ENCODE measurements around the gene PUSL1.

PUSL1 gene

DNA sequence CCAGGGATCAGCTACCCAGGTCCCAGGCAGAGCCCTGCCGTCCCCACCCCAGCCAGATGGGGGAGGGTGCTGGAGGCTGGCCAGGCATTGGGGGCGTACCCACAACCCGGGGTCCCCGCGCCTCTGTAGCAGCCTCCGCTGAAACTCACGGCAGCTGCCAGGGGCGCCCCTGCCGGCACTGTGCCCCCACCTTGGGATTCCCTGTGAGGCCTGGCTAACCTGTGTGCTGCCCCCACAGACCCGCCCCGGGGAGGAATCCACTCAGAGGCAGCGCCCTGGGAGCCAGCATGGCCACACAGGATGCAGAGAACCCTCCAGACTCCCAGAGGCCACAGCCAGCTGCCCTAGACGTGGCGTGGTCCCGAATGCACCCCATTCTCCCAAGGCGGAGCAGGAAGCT, 37.0 kb downstream of the PUSL1 start:
- no peak overlapping the region for H3K4me3 ChIP-seq (ENCODE audit: low read depth, low read length)

GRCh38 chr1:1345860-1346500, 37.6 kb downstream of the PUSL1 start:
- H3K4me1 ChIP-seq (ENCODE audit: control insufficient read depth, insufficient read depth, low read length), result peaks cover 9% of the 10 kb centered on the region

More for the DNA sequence above, 37.0 kb downstream of the PUSL1 start:
- H3K4me1 ChIP-seq (ENCODE audit: control insufficient read depth, insufficient read depth, low read length), result peaks cover 9% of the 10 kb centered on the region
- no peaks in the 10 kb centered on the region for H3K9me3 ChIP-seq (ENCODE audit: control insufficient read depth, insufficient read depth, low read length)
- H3K27me3 ChIP-seq (ENCODE audit: control insufficient read depth, insufficient read depth, low read length), result no peaks in the 10 kb centered on the region
- no peak overlapping the region for H3K9ac ChIP-seq (ENCODE audit: low read depth, low read length)
- peaks cover 13% of the 10 kb centered on the region for H3K36me3 ChIP-seq (ENCODE audit: control insufficient read depth, insufficient read depth, low read length)
- no peak overlapping the region for H3K27ac ChIP-seq (ENCODE audit: low read depth, low read length)

GRCh38 chr1:1346501-1346890, 38.1 kb downstream of the PUSL1 start:
- H3K27ac ChIP-seq (ENCODE audit: low read depth, low read length), result no peak overlapping the region
- H3K4me3 ChIP-seq (ENCODE audit: low read depth, low read length), result no peak overlapping the region
- H3K27me3 ChIP-seq (ENCODE audit: control insufficient read depth, insufficient read depth, low read length), result no peaks in the 10 kb centered on the region
- no peak overlapping the region for H3K9ac ChIP-seq (ENCODE audit: low read depth, low read length)
- peaks cover 11% of the 10 kb centered on the region for H3K4me1 ChIP-seq (ENCODE audit: control insufficient read depth, insufficient read depth, low read length)
- peaks cover 2% of the 10 kb centered on the region for H3K36me3 ChIP-seq (ENCODE audit: control insufficient read depth, insufficient read depth, low read length)
- no peaks in the 10 kb centered on the region for H3K9me3 ChIP-seq (ENCODE audit: control insufficient read depth, insufficient read depth, low read length)

More at GRCh38 chr1:1345860-1346500, 37.6 kb downstream of the PUSL1 start:
- H3K9ac ChIP-seq (ENCODE audit: low read depth, low read length), result no peak overlapping the region
- H3K9me3 ChIP-seq (ENCODE audit: control insufficient read depth, insufficient read depth, low read length), result no peaks in the 10 kb centered on the region
- no peaks in the 10 kb centered on the region for H3K27me3 ChIP-seq (ENCODE audit: control insufficient read depth, insufficient read depth, low read length)
- H3K27ac ChIP-seq (ENCODE audit: low read depth, low read length), result no peak overlapping the region
- H3K36me3 ChIP-seq (ENCODE audit: control insufficient read depth, insufficient read depth, low read length), result peaks cover 7% of the 10 kb centered on the region
- no peak overlapping the region for H3K4me3 ChIP-seq (ENCODE audit: low read depth, low read length)

DNA sequence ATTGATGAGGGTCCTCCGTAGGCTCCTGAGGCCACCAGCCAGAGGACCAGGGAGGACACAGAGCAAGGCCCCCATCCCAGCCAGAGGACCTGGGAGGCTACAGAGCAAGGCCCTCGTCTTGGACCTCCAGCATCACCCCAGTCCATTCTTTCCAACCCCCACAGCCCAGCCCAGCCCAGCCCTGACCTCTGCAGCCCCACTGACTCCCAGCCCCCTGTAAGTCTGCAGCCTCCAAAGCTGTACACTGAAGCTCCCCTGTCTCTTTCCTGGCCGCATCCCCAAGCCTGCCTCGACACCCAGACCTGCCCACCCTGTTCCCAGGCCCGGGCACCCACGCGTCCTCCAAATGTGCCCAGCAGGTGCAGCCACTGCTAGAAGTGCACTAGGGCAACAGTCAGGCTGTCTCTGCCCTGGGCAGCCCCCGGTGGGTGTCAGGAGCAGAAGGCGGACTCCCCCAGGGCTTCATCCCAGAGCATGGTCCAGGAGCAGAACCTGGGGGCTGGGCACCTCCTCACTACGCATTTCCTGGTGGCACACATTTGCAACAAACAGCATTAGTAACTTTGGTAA, 38.7 kb downstream of the PUSL1 start:
- Histone ChIP-seq H3K36me3 (ENCODE audit: control insufficient read depth, insufficient read depth, low read length) (no peaks in the 10 kb centered on the region), H3K27me3 (ENCODE audit: control insufficient read depth, insufficient read depth, low read length) (no peaks in the 10 kb centered on the region), H3K9me3 (ENCODE audit: control insufficient read depth, insufficient read depth, low read length) (no peaks in the 10 kb centered on the region), H3K9ac (ENCODE audit: low read depth, low read length) (no peak overlapping the region), H3K4me1 (ENCODE audit: control insufficient read depth, insufficient read depth, low read length) (peaks cover 13% of the 10 kb centered on the region), H3K4me3 (ENCODE audit: low read depth, low read length) (peak overlapping the region; percentile 83; the same call in 1 of the 2 replicates), H3K27ac (ENCODE audit: low read depth, low read length) (no peak overlapping the region)

- Histone ChIP-seq H3K9me3 (ENCODE audit: control insufficient read depth, insufficient read depth, low read length) (no peaks in the 10 kb centered on the region), H3K9ac (ENCODE audit: low read depth, low read length) (no peak overlapping the region; the same call in 1 of the 2 replicates)
Measured at GRCh38 chr1:1347663-1348419, 39.4 kb downstream of the PUSL1 start.

DNA sequence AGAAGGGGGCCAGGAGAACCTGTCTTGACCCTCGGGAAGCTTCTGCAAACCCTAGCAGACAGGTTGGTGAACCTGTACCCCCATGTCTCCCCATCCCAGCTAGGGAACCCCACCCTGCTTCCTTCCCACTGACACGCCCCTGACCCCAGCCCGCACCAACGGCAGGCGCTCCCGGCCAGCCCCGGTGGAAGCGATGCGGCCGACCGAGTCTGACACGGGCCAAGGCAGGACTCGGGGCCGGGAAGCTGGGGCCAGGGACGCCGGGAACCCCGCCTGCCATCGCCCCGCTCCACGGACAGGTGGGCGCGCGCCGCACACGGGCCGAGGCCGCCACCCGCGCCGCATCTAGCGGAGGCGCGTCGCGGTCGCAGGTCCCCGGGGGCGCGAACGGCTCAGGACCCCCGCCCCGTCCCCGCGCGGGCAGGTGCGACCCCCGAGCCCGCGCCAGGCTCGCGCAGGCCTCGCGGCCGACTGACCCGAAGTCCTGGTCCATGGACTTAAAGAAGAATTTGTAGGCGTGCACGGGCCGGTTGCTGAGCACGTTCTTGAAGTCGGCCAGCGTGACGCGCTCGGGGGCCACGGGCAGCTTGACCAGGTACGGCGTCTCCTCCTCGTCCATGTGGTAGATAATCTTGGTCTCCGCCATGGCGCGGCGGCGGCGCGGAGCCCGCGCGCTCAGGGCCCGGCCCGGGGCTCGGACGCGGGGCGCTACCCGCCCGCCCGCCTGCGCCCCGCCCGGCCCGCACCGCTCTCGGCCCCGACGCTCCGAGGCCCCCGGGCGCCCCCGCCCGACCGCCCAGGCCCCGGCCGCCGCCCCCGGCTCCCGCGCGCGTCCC, 40.2 kb downstream of the PUSL1 start:
- peak overlapping the region; percentile 48; the same call in 1 of the 2 replicates for H3K9ac ChIP-seq (ENCODE audit: low read depth, low read length)
- no peak overlapping the region for H3K27ac ChIP-seq (ENCODE audit: low read depth, low read length)
- peaks cover 5% of the 10 kb centered on the region; the same call in 1 of the 2 replicates for H3K27me3 ChIP-seq (ENCODE audit: control insufficient read depth, insufficient read depth, low read length)
- peaks cover 28% of the 10 kb centered on the region for H3K4me1 ChIP-seq (ENCODE audit: control insufficient read depth, insufficient read depth, low read length)
- peak overlapping the region; percentile 83 for H3K4me3 ChIP-seq (ENCODE audit: low read depth, low read length)
- no peaks in the 10 kb centered on the region for H3K9me3 ChIP-seq (ENCODE audit: control insufficient read depth, insufficient read depth, low read length)
- H3K36me3 ChIP-seq (ENCODE audit: control insufficient read depth, insufficient read depth, low read length), result no peaks in the 10 kb centered on the region

More at GRCh38 chr1:1347663-1348419, 39.4 kb downstream of the PUSL1 start:
- Histone ChIP-seq H3K27ac (ENCODE audit: low read depth, low read length) (peak overlapping the region; percentile 64), H3K4me1 (ENCODE audit: control insufficient read depth, insufficient read depth, low read length) (peaks cover 20% of the 10 kb centered on the region), H3K4me3 (ENCODE audit: low read depth, low read length) (peak overlapping the region; percentile 83), H3K27me3 (ENCODE audit: control insufficient read depth, insufficient read depth, low read length) (peaks cover 5% of the 10 kb centered on the region; the same call in 1 of the 2 replicates), H3K36me3 (ENCODE audit: control insufficient read depth, insufficient read depth, low read length) (no peaks in the 10 kb centered on the region)

- H3K36me3 ChIP-seq (ENCODE audit: control insufficient read depth, insufficient read depth, low read length), result no peaks in the 10 kb centered on the region
- peak within 1 kb of the TSS; percentile 84 for H3K27ac ChIP-seq (ENCODE audit: low read depth, low read length)
- H3K27me3 ChIP-seq (ENCODE audit: control insufficient read depth, insufficient read depth, low read length), result peaks cover 10% of the 10 kb centered on the region
- H3K9me3 ChIP-seq (ENCODE audit: control insufficient read depth, insufficient read depth, low read length), result no peaks in the 10 kb centered on the region
- H3K4me1 ChIP-seq (ENCODE audit: control insufficient read depth, insufficient read depth, low read length), result peaks cover 28% of the 10 kb centered on the region
- H3K9ac ChIP-seq (ENCODE audit: low read depth, low read length), result peak within 1 kb of the TSS; percentile 78; the same call in 1 of the 2 replicates
- peak within 1 kb of the TSS; percentile 91 for H3K4me3 ChIP-seq (ENCODE audit: low read depth, low read length)
Measured at GRCh38 chr1:1349256-1350012, 41.0 kb downstream of the PUSL1 start, which contains the start of gene DVL1. Gene DVL1, minus strand, starts transcription at chr1:1349418. Its CDS starts 353 bp downstream, at chr1:1349065.

- no peaks in the 10 kb centered on the region for H3K9me3 ChIP-seq (ENCODE audit: control insufficient read depth, insufficient read depth, low read length)
- no peak overlapping the region for H3K27ac ChIP-seq (ENCODE audit: low read depth, low read length)
- H3K36me3 ChIP-seq (ENCODE audit: control insufficient read depth, insufficient read depth, low read length), result no peaks in the 10 kb centered on the region
- H3K9ac ChIP-seq (ENCODE audit: low read depth, low read length), result no peak overlapping the region
- peaks cover 28% of the 10 kb centered on the region for H3K4me1 ChIP-seq (ENCODE audit: control insufficient read depth, insufficient read depth, low read length)
- peak overlapping the region; percentile 12; the same call in 1 of the 2 replicates for H3K4me3 ChIP-seq (ENCODE audit: low read depth, low read length)
- H3K27me3 ChIP-seq (ENCODE audit: control insufficient read depth, insufficient read depth, low read length), result peaks cover 20% of the 10 kb centered on the region
Measured at GRCh38 chr1:1351511-1352427, 43.4 kb downstream of the PUSL1 start.

- Histone ChIP-seq H3K4me1 (ENCODE audit: control insufficient read depth, insufficient read depth, low read length) (peaks cover 26% of the 10 kb centered on the region), H3K36me3 (ENCODE audit: control insufficient read depth, insufficient read depth, low read length) (no peaks in the 10 kb centered on the region), H3K4me3 (ENCODE audit: low read depth, low read length) (no peak overlapping the region), H3K27me3 (ENCODE audit: control insufficient read depth, insufficient read depth, low read length) (peaks cover 20% of the 10 kb centered on the region), H3K9me3 (ENCODE audit: control insufficient read depth, insufficient read depth, low read length) (no peaks in the 10 kb centered on the region), H3K27ac (ENCODE audit: low read depth, low read length) (no peak overlapping the region), H3K9ac (ENCODE audit: low read depth, low read length) (no peak overlapping the region)
Measured at GRCh38 chr1:1352786-1353388, 44.5 kb downstream of the PUSL1 start.

Data from HUES48 (cell line).